B cell (primary cell): ENCODE data around the gene SHC4.

ENCODE experiments used
- CTCF ChIP-seq: fragments of 200-600 bp; IDR thresholded peaks from one replicate; pipeline ENCODE4 v1.8.0; 2022; ENCODE audit warnings: antibody characterized with exemption, mild to moderate bottlenecking
- EZH2 ChIP-seq: IDR thresholded peaks from 2 replicates; pipeline ENCODE4 v1.6.1; 2012; ENCODE audit warnings: borderline replicate concordance, low read depth, mild to moderate bottlenecking, moderate library complexity, low read length; ENCODE audit not compliant: insufficient read depth, poor library complexity, severe bottlenecking

GRCh38 chr15:48855501-48856440 is 107.9 kb downstream of the SHC4 start:
- no peak for TF ChIP-seq EZH2
- no peak for TF ChIP-seq CTCF
